GM19193 (cell line): Measurements from ENCODE around the gene KRTAP9-1.

ENCODE experiments used
- POLR2A ChIP-seq: IDR thresholded peaks from 4 replicates; pipeline ENCODE4 v1.6.1; 2011; ENCODE audit not compliant: insufficient read depth, insufficient read length; ENCODE audit errors: extremely low read depth

KRTAP9-1 gene

DNA sequence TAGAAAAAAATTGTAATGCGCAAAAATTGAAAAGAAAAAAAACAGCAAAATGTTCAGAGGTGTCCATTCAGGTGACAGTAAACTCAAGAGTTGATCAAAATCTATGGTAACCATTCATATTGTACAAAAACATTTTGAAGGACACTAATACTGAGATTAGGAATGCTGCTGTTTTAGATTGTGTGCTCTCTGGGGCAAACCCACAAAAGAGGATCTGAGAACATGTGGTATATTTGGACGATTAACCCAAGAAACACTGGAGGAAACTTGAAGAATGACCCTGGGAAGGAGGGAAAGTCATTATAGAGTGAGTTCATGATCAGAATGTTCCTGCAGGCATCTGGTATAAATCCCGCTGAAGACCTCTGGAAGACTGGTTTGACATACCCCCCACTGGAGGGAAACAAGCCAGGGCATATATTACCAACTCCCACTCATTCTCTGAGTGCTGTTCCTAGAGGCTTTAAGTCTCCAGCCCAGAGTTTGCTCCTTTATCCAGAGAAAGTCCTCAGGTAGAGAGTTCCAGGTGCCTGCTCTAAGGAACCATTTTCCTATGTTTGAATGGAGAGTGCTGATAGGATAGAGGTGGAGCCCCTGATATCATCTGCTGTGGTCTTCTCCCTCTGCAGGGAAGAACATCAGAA is 12.8 kb upstream of the KRTAP9-1 start:
- TF ChIP-seq POLR2A: no peak

DNA sequence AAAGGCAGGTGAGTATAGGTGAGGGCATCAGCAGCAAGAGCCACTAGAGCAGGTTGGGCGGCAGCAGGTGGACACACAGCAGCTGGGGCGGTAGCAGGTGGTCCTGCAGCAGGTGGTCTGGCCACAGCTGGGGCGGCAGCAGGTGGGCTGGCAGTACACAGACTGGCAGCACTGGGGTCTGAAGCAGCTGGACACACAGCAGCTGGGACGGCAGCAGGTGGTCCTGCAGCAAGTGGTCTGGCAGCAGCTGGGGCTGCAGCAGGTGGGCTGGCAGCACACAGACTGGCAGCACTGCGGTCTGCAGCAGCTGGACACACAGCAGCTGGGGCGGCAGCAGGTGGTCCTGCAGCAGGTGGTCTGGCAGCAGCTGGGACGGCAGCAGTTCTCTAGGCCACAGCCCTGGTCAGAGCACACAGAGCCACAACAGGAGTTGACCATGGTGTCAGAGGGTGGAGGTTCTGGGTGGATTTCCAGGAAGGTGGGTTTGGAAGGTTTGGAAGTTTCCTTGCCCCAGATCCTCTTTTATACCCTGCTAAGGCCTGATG is 11.9 kb upstream of the KRTAP9-1 start, which contains the start of gene KRTAP4-2:
Gene KRTAP4-2, minus strand, starts transcription at position 495 of the 545 bp plus-strand sequence. Its CDS starts 57 bp downstream, at position 438.
- no peak for TF ChIP-seq POLR2A

DNA sequence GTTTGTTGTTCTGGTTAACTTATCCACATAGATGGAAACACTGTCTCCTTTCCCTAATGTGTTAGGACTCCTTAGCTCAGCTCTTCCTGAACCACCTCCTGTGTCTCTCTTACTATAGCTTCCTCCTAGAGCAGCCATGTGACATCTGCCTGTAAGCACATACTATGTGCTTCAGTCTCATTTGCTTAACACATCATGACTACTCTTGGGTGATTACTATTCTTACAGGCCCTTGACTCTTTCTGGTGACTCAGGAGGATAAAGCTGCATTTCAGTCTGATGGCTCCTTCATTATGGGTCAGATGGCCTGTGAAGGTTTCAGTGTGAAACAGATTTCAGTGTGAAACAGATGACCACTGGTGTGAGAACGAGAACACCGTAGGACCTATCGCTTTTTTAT is 11.3 kb upstream of the KRTAP9-1 start:
- TF ChIP-seq POLR2A: no peak

- TF ChIP-seq POLR2A: no peak
These were observed 10.7 kb upstream of the KRTAP9-1 start for GRCh38 chr17:41178843-41179616.

DNA sequence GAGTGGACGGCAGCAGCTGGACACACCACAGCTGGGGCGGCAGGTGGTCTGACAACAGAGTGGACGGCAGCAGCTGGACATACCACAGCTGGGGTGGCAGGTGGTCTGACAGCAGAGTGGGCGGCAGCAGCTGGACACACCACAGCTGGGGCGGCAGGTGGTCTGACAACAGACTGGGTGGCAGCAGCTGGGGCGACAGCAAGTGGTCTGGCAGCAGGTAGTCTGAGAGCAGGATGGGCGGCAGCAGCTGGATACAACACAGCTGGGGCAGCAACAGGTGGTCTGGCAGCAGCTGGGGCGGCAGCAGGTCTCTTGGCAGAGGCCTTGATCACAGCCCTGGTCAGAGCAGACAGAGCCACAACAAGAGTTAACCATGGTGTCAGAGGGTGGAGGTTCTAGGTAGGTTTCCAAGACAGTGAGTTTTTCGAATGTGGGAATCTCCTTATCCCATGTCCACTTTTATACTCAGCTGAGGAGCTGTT is 5.2 kb upstream of the KRTAP9-1 start, which contains the start of gene KRTAP4-1:
Gene KRTAP4-1, minus strand, starts transcription at position 432 of the 482 bp plus-strand sequence. Its CDS starts 57 bp downstream, at position 375.
- TF ChIP-seq POLR2A: no peak

DNA sequence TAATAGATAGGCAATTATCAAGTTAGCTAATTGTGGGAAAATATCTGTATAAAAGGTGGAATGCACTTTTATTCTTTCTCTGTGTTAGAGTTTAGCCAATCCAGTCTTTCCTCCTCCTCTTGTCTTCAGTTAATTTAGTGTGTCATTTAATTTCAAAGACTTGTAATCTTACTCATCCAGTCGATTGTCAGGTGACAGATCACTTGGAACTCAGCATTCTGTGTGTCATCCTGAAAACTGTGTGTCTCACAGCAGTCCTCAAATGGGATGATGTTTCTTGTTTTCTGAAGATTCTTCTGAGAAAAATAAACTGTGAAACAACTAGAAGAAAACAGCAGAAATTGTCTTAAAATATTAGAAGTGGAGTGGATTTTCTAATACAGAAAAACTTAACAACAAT is 4.7 kb upstream of the KRTAP9-1 start:
- TF ChIP-seq POLR2A: no peak

- TF ChIP-seq POLR2A: no peak
These were observed 2.8 kb upstream of the KRTAP9-1 start for GRCh38 chr17:41186872-41187271.

- no peak for TF ChIP-seq POLR2A
These were observed 641 bp downstream of the KRTAP9-1 start for GRCh38 chr17:41190328-41190727.

GRCh38 chr17:41196068-41196467 is 6.4 kb downstream of the KRTAP9-1 start:
- TF ChIP-seq POLR2A: no peak

DNA sequence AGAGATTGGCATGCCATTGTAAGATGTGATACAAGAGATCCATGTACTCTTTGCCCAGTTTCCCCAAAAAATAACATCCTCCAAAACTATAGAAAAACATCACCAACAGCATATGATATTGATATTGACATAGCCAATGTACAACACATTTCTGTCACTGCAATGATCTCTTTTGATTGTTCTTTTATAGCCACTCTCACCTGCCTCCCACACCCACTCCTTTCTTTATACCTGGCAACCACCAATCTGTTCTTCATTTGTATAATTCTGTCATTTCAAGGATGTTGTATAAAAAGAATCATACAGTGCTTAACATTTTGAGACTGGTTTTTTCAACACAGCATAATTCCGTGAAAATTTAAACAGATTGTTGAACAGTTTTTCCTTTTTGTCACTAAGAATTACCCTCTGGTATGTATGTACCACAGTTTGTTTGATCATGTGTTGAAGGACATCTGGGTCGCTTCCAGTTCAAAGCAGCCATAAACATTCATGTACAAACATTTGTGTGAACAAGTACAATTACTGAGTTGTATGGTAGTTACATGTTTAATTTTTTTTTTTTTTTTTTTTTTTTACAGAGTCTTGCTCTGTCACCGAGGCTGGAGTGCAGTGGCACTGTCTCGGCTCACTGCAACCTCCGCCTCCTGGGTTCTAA is 9.9 kb downstream of the KRTAP9-1 start:
- TF ChIP-seq POLR2A: no peak

- no peak for TF ChIP-seq POLR2A
These were observed 22.3 kb downstream of the KRTAP9-1 start for GRCh38 chr17:41211845-41212466.

- no peak for TF ChIP-seq POLR2A
These were observed 23.0 kb downstream of the KRTAP9-1 start for GRCh38 chr17:41212524-41213169.

GRCh38 chr17:41215681-41216080 is 26.0 kb downstream of the KRTAP9-1 start:
- no peak for TF ChIP-seq POLR2A

DNA sequence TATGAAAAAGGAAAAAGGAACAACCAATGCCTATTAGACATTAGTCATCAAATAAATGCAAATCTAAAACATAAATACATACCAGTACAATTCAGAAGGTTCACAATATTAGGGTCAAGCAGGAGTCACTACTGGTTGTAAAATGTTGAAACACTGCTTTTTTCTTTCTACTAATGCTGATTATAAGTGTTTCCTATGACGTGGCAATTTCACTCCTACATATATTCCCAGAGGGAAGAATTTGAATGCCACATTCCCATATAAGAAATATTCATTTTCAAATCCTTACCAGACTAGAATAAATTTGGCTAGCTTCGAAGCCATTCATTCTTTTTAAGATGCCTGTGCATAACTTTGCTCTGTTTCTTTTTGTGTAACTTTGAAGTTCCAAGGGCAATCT is 34.1 kb downstream of the KRTAP9-1 start:
- TF ChIP-seq POLR2A: no peak
